Stimulated activated naive CD8-positive, alpha-beta T cell treated with anti-CD3 and anti-CD28 coated beads, Interleukin-15, Interleukin-2, amounts not matched to agents 100 ng/mL and 50 ng/mL, for 24 hours (primary cell): Measurements from ENCODE around the gene MICAL3.
A peak's percentile ranks its signal among the peaks of the same experiment; 100 is the strongest.
"Not testable (repeated sequence)": the region's sequence is repeated elsewhere in the genome, so short reads cannot be mapped to it uniquely, and the experiment has no call there.

Experiments used
- H3K27ac Mint-ChIP-seq: one replicate; pipeline ENCODE4 v1.8.0; 2021; ENCODE audit warnings: mild to moderate bottlenecking, mixed read lengths
- H3K27me3 Mint-ChIP-seq: one replicate; pipeline ENCODE4 v1.8.0; 2021; ENCODE audit warnings: mixed read lengths
- H3K36me3 Mint-ChIP-seq: one replicate; pipeline ENCODE4 v1.8.0; 2021; ENCODE audit warnings: low read depth, mixed read lengths
- H3K4me1 Mint-ChIP-seq: one replicate; pipeline ENCODE4 v1.8.0; 2021; ENCODE audit warnings: low read depth, mixed read lengths
- H3K4me3 Mint-ChIP-seq: one replicate; pipeline ENCODE4 v1.8.0; 2021; ENCODE audit warnings: mild to moderate bottlenecking, mixed read lengths
- H3K9me3 Mint-ChIP-seq: one replicate; pipeline ENCODE4 v1.8.0; 2021; ENCODE audit warnings: mixed read lengths

The MICAL3 gene

GRCh38 chr22:18065256-18065655 is 40.9 kb upstream of the MICAL3 start:
- peaks cover 29% of the 10 kb centered on the region for H3K27me3 Mint-ChIP-seq
- H3K4me1 Mint-ChIP-seq, result peaks cover 17% of the 10 kb centered on the region
- H3K4me3 Mint-ChIP-seq, result no peak overlapping the region
- no peak overlapping the region for H3K27ac Mint-ChIP-seq
- H3K36me3 Mint-ChIP-seq, result no peaks in the 10 kb centered on the region
- no peaks in the 10 kb centered on the region for H3K9me3 Mint-ChIP-seq

GRCh38 chr22:18064636-18065035 is 40.3 kb upstream of the MICAL3 start:
- Mint-ChIP-seq H3K27me3 (peaks cover 29% of the 10 kb centered on the region), H3K4me1 (peaks cover 21% of the 10 kb centered on the region), H3K9me3 (no peaks in the 10 kb centered on the region)

GRCh38 chr22:18063715-18064114 is 39.4 kb upstream of the MICAL3 start:
- H3K4me3 Mint-ChIP-seq, H3K9me3 Mint-ChIP-seq, H3K27ac Mint-ChIP-seq, H3K36me3 Mint-ChIP-seq: not testable (repeated sequence)
- peaks cover 29% of the 10 kb centered on the region for H3K27me3 Mint-ChIP-seq
- H3K4me1 Mint-ChIP-seq, result peaks cover 27% of the 10 kb centered on the region

More at GRCh38 chr22:18064636-18065035, 40.3 kb upstream of the MICAL3 start:
- Mint-ChIP-seq H3K36me3 (no peaks in the 10 kb centered on the region), H3K27ac (no peak overlapping the region), H3K4me3 (no peak overlapping the region)

- H3K27ac Mint-ChIP-seq, result no peak overlapping the region
- peaks cover 29% of the 10 kb centered on the region for H3K4me1 Mint-ChIP-seq
- peaks cover 29% of the 10 kb centered on the region for H3K27me3 Mint-ChIP-seq
- H3K36me3 Mint-ChIP-seq, result no peaks in the 10 kb centered on the region
- H3K4me3 Mint-ChIP-seq, result no peak overlapping the region
- H3K9me3 Mint-ChIP-seq, result no peaks in the 10 kb centered on the region
These were observed 38.9 kb upstream of the MICAL3 start for GRCh38 chr22:18063306-18063705.

- no peak overlapping the region for H3K4me3 Mint-ChIP-seq
- peaks cover 24% of the 10 kb centered on the region for H3K27me3 Mint-ChIP-seq
- no peak overlapping the region for H3K27ac Mint-ChIP-seq
- no peaks in the 10 kb centered on the region for H3K9me3 Mint-ChIP-seq
- peaks cover 29% of the 10 kb centered on the region for H3K4me1 Mint-ChIP-seq
- H3K36me3 Mint-ChIP-seq, result no peaks in the 10 kb centered on the region
These were observed 38.1 kb upstream of the MICAL3 start for GRCh38 chr22:18062421-18062820.

- Mint-ChIP-seq H3K27me3 (peaks cover 13% of the 10 kb centered on the region), H3K9me3 (no peaks in the 10 kb centered on the region)
These were observed 36.6 kb upstream of the MICAL3 start for GRCh38 chr22:18060646-18061620.

GRCh38 chr22:18059991-18060390 is 35.6 kb upstream of the MICAL3 start:
- H3K27ac Mint-ChIP-seq, result peak overlapping the region; percentile 50

More at GRCh38 chr22:18060646-18061620, 36.6 kb upstream of the MICAL3 start:
- H3K4me1 Mint-ChIP-seq, result peaks cover 31% of the 10 kb centered on the region
- H3K36me3 Mint-ChIP-seq, result no peaks in the 10 kb centered on the region
- no peak overlapping the region for H3K4me3 Mint-ChIP-seq
- no peak overlapping the region for H3K27ac Mint-ChIP-seq

GRCh38 chr22:18059473-18059872 is 35.1 kb upstream of the MICAL3 start:
- H3K27ac Mint-ChIP-seq, result no peak overlapping the region
- no peaks in the 10 kb centered on the region for H3K27me3 Mint-ChIP-seq
- peaks cover 28% of the 10 kb centered on the region for H3K4me1 Mint-ChIP-seq
- no peaks in the 10 kb centered on the region for H3K9me3 Mint-ChIP-seq
- no peaks in the 10 kb centered on the region for H3K36me3 Mint-ChIP-seq
- no peak overlapping the region for H3K4me3 Mint-ChIP-seq

More at GRCh38 chr22:18059991-18060390, 35.6 kb upstream of the MICAL3 start:
- Mint-ChIP-seq H3K4me3 (no peak overlapping the region), H3K27me3 (peaks cover 4% of the 10 kb centered on the region), H3K4me1 (peaks cover 29% of the 10 kb centered on the region), H3K36me3 (no peaks in the 10 kb centered on the region), H3K9me3 (no peaks in the 10 kb centered on the region)

- Mint-ChIP-seq H3K27me3 (no peaks in the 10 kb centered on the region), H3K27ac (no peak overlapping the region), H3K4me3 (no peak overlapping the region), H3K4me1 (peaks cover 28% of the 10 kb centered on the region), H3K36me3 (no peaks in the 10 kb centered on the region), H3K9me3 (no peaks in the 10 kb centered on the region)
These were observed 34.7 kb upstream of the MICAL3 start for GRCh38 chr22:18059094-18059417.

- Mint-ChIP-seq H3K4me1 (peaks cover 28% of the 10 kb centered on the region), H3K27ac (no peak overlapping the region), H3K9me3 (no peaks in the 10 kb centered on the region), H3K36me3 (no peaks in the 10 kb centered on the region), H3K27me3 (no peaks in the 10 kb centered on the region), H3K4me3 (no peak overlapping the region)
These were observed 34.2 kb upstream of the MICAL3 start for GRCh38 chr22:18058371-18059093.

- Mint-ChIP-seq H3K4me1 (peaks cover 28% of the 10 kb centered on the region), H3K4me3 (no peak overlapping the region), H3K9me3 (no peaks in the 10 kb centered on the region), H3K27ac (no peak overlapping the region), H3K36me3 (no peaks in the 10 kb centered on the region), H3K27me3 (no peaks in the 10 kb centered on the region)
These were observed 33.3 kb upstream of the MICAL3 start for GRCh38 chr22:18057568-18058209.

GRCh38 chr22:18056807-18057474 is 32.6 kb upstream of the MICAL3 start:
- Mint-ChIP-seq H3K36me3 (no peaks in the 10 kb centered on the region), H3K27ac (peak overlapping the region; percentile 55), H3K9me3 (no peaks in the 10 kb centered on the region), H3K27me3 (no peaks in the 10 kb centered on the region), H3K4me1 (peaks cover 28% of the 10 kb centered on the region), H3K4me3 (no peak overlapping the region)

GRCh38 chr22:18056161-18056666 is 31.9 kb upstream of the MICAL3 start:
- H3K36me3 Mint-ChIP-seq, result no peaks in the 10 kb centered on the region
- peaks cover 28% of the 10 kb centered on the region for H3K4me1 Mint-ChIP-seq
- no peak overlapping the region for H3K27ac Mint-ChIP-seq
- no peaks in the 10 kb centered on the region for H3K27me3 Mint-ChIP-seq
- H3K9me3 Mint-ChIP-seq, result no peaks in the 10 kb centered on the region
- no peak overlapping the region for H3K4me3 Mint-ChIP-seq

GRCh38 chr22:18055619-18056160 is 31.3 kb upstream of the MICAL3 start:
- H3K9me3 Mint-ChIP-seq, result no peaks in the 10 kb centered on the region
- H3K36me3 Mint-ChIP-seq, result no peaks in the 10 kb centered on the region
- H3K4me1 Mint-ChIP-seq, result peaks cover 28% of the 10 kb centered on the region
- H3K27ac Mint-ChIP-seq, result no peak overlapping the region
- no peaks in the 10 kb centered on the region for H3K27me3 Mint-ChIP-seq
- no peak overlapping the region for H3K4me3 Mint-ChIP-seq
